ENCODE results near the gene RAB31. TPM values are rescaled to one million over a fixed set of nuclear protein-coding genes. Genes with fewer than 3 reads are reported as not detected.

RAB31 gene
- polyA plus RNA-seq, 1 of the 3 experiments (the other 2 are of a cell fraction), result 23.0 TPM

- CTCF ChIA-PET, result no interaction called here
- no peak for DNase-seq
- no peaks in the 10 kb centered on the region for H3K79me2 ChIP-seq (ENCODE audit: insufficient read depth)
- no peaks in the 10 kb centered on the region for H3K27me3 ChIP-seq (ENCODE audit: insufficient read depth)
- H3K9me3 ChIP-seq, result no peaks in the 10 kb centered on the region
- H3K36me3 ChIP-seq (replicated peaks in 1 of 2; ENCODE audit: control insufficient read depth in 1 of 2, insufficient read depth in 2 of 2, low read length in 1 of 2), result no peaks in the 10 kb centered on the region
- no peak overlapping the region for H3K27ac ChIP-seq (ENCODE audit: low read depth in 2 of 2, low read length in 1 of 2)
- TF ChIP-seq RCOR1 (IDR thresholded peaks at IDR 0.05; ENCODE audit: low read length) (no peak), RAD21 (IDR thresholded peaks at IDR 0.05; ENCODE audit: low read length) (no peak), TEAD4 (IDR thresholded peaks at IDR 0.05; ENCODE audit: borderline replicate concordance, insufficient read depth) (no peak), POLR2AphosphoS5 (IDR thresholded peaks at IDR 0.05; ENCODE audit: low read depth, low read length) (no peak), NFIC (IDR thresholded peaks at IDR 0.05; ENCODE audit: borderline replicate concordance) (no peak), EZH2phosphoT487 (IDR thresholded peaks at IDR 0.05; ENCODE audit: borderline replicate concordance, low read depth) (no peak), TAF1 (IDR thresholded peaks at IDR 0.05; ENCODE audit: borderline replicate concordance, low read depth, low read length) (no peak), IRF3 (IDR thresholded peaks at IDR 0.05; ENCODE audit: low read depth, low read length) (no peak), NRF1 (IDR thresholded peaks at IDR 0.05; ENCODE audit: low read depth, low read length) (no peak), ZBTB33 (IDR thresholded peaks at IDR 0.05; ENCODE audit: borderline replicate concordance, low read depth) (no peak), FOSL2 (IDR thresholded peaks at IDR 0.05; ENCODE audit: borderline replicate concordance, low read depth) (no peak), MXI1 (IDR thresholded peaks at IDR 0.05; ENCODE audit: low read depth, low read length) (no peak), PBX3 (IDR thresholded peaks at IDR 0.05) (no peak), RFX5 (IDR thresholded peaks at IDR 0.05; ENCODE audit: low read length) (no peak), YY1 (IDR thresholded peaks at IDR 0.05; ENCODE audit: low read depth) (no peak), USF1 (IDR thresholded peaks at IDR 0.05; ENCODE audit: borderline replicate concordance, low read depth) (no peak), SMC3 (IDR thresholded peaks at IDR 0.05; ENCODE audit: low read depth, low read length) (no peak), RXRA (IDR thresholded peaks at IDR 0.05; ENCODE audit: borderline replicate concordance, low read depth) (no peak), CHD2 (IDR thresholded peaks at IDR 0.05; ENCODE audit: low read length, partially characterized antibody) (no peak), ELF1 (IDR thresholded peaks at IDR 0.05) (no peak)
- H3K4me2 ChIP-seq, result no peak overlapping the region
- POLR2A ChIA-PET, result no interaction called here
- no peak overlapping the region for H2AFZ ChIP-seq (ENCODE audit: low read depth)
- H3K4me3 ChIP-seq (ENCODE audit: low read depth in 2 of 2, low read length in 1 of 2), result no peak overlapping the region
- H3K4me1 ChIP-seq (ENCODE audit: control insufficient read depth in 1 of 2, insufficient read depth in 2 of 2, low read depth in 1 of 2, low read length in 1 of 2), result peaks cover 0 to 10% of the 10 kb centered on the region in 2 experiments; a peak in 2 of 4 replicates
- no peaks in the 10 kb centered on the region for H3K9me2 ChIP-seq
- WGBS (ENCODE audit: low lambda C conversion rate), result 92% methylated on average over 8 of the region's 8 CpGs
- no peak overlapping the region for H3K9ac ChIP-seq
- no peaks in the 10 kb centered on the region for H4K20me1 ChIP-seq (ENCODE audit: insufficient read depth)
- no peaks in the 10 kb centered on the region for H3F3A ChIP-seq (replicated peaks; ENCODE audit: insufficient read depth)
Observed at GRCh38 chr18:9839211-9839610, 131.1 kb downstream of the RAB31 start.

Measured in SK-N-SH (cell line).